Ishikawa (cell line): ENCODE results near the gene ICA1L.
A peak's percentile ranks its signal among the peaks of the same experiment; 100 is the strongest.

Experiments
- CREB1 ChIP-seq: IDR thresholded peaks from 2 replicates; pipeline ENCODE4 v1.6.1; 2012; ENCODE audit warnings: low read depth
- EGR1 ChIP-seq: IDR thresholded peaks from 2 replicates; pipeline ENCODE4 v1.6.1; 2012
- EP300 ChIP-seq: IDR thresholded peaks from 2 replicates; pipeline ENCODE4 v1.6.1; 2012; ENCODE audit warnings: borderline replicate concordance
- FOXM1 ChIP-seq: IDR thresholded peaks from 2 replicates; pipeline ENCODE4 v1.6.1; 2012; ENCODE audit warnings: low read depth, borderline replicate concordance
- NFIC ChIP-seq: IDR thresholded peaks from 2 replicates; pipeline ENCODE4 v1.6.1; 2012
- RAD21 ChIP-seq: IDR thresholded peaks from 2 replicates; pipeline ENCODE4 v1.6.1; 2012; ENCODE audit warnings: low read depth
- REST ChIP-seq: IDR thresholded peaks from 2 replicates; pipeline ENCODE4 v1.6.1; 2012; ENCODE audit warnings: low read depth, mild to moderate bottlenecking
- TCF12 ChIP-seq: IDR thresholded peaks from 2 replicates; pipeline ENCODE4 v1.6.1; 2012; ENCODE audit warnings: low read depth
- USF1 ChIP-seq: IDR thresholded peaks from 2 replicates; pipeline ENCODE4 v1.6.1; 2012
- YY1 ChIP-seq: IDR thresholded peaks from 2 replicates; pipeline ENCODE4 v1.6.1; 2012; ENCODE audit warnings: low read depth

GRCh38 chr2:202911512-202912341 is 40.2 kb upstream of the ICA1L start, which contains the start of the genes CARF and WDR12:
- peak; percentile 74 for TF ChIP-seq YY1
- TF ChIP-seq RAD21: no peak
- 0 out of 2 replicates have a peak, but pooled peaks have one; percentile 24 for TF ChIP-seq NFIC
- no peak for TF ChIP-seq CREB1
- no peak for TF ChIP-seq FOXM1
- no peak for TF ChIP-seq REST
- 0 out of 2 replicates have a peak, but pooled peaks have one; percentile 9 for TF ChIP-seq TCF12
- TF ChIP-seq USF1: no peak
- no peak for TF ChIP-seq EP300
- TF ChIP-seq EGR1: no peak
